GM18519 (cell line): ENCODE results near the gene NFYA.

Experiments used
- ATAC-seq: cut with Tn5 transposase; IDR thresholded peaks from one replicate; pipeline ENCODE4 v1.9.1; 2021; ENCODE audit warnings: mild to moderate bottlenecking, moderate library complexity; ENCODE audit not compliant: unreplicated experiment, low FRiP score

The NFYA gene

DNA sequence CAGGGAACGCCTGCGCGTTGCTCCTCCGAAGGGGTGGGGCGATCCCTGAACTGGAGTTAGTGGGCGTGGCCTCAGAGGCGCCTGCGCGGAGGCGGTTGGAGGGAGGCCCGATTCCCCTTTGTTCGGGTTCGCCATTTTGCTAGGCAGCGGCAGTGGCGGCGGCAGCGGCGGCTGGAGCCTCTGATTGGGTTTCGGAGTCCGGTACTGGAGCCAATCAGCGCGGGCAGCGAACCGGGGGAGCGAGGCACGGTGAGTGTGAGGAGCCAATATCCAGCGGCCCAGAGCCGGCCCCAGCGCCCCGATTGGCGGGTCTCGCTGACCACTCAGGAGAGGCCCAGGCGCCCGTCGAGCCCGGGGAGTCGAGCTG is at the start of gene NFYA:
TSS of gene NFYA (plus strand) at position 139 of the 367 bp plus-strand sequence. CDS start 6,116 bp downstream, outside the sequence.
- ATAC-seq, result peak; percentile 40

DNA sequence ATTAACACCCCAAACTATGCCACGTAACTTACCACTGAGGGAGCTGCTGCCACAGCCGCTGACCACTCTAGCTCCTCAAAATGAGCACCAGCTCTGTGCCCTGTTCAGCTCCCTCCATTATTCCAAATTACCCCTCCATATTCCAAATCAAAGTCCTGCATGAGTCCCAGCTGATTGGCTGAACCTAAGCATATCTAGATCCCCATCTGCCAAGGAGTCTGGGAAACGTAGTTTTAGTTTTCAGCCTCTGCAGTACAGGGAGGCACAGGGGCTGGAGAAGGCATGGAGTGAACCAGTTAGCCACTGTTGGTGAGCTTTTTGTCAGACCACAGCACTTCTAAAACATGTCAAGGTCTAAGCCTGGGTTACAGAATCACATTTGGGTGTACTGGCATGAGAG is 49.7 kb upstream of the NFYA start:
- no peak for ATAC-seq

DNA sequence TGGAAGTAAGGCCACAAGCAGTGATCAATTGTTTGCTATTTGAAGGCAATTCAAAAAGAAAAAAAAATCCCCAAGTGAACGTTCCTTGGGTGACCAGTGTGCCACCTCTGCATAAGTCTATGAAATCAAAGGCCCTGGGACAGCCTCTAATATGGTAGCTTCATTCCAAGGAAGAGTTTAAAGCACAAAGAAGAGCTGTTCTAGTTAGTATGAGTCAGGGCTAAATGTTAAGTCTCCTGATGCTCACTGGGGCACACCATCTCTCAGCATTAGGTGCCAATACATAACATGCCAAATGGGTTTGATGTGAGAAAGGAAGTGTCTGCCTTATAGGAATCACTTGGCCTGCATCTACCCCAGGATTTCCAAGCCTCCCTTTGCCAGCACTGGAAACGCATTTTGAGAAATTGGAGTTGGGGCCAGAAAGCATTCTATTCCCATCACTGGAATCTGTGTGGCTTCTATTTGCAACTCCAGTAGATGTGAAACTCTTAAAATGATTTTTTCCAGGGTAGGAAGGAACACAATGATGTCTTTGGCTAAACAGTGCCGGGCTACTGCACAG is 46.7 kb upstream of the NFYA start:
- ATAC-seq, result no peak

DNA sequence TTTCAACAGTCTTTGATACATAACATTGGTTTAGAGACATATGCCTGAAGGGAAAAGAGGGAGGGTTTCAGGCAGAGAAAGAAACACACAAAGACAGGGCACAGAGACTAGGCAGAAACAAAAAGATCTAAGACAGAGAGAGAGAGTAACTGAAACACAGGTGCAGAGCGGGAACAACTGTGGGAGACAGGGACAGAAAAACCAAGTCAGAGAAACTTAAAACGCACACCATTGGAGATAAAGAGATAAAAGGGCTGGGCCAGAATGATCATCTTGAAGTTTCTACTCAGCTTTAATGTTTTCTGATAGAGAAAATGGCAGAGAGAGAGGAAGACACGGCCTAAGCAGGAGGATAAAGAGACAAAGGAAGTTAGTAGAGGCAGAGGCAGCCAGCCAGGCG is 45.5 kb upstream of the NFYA start:
- ATAC-seq, result no peak

DNA sequence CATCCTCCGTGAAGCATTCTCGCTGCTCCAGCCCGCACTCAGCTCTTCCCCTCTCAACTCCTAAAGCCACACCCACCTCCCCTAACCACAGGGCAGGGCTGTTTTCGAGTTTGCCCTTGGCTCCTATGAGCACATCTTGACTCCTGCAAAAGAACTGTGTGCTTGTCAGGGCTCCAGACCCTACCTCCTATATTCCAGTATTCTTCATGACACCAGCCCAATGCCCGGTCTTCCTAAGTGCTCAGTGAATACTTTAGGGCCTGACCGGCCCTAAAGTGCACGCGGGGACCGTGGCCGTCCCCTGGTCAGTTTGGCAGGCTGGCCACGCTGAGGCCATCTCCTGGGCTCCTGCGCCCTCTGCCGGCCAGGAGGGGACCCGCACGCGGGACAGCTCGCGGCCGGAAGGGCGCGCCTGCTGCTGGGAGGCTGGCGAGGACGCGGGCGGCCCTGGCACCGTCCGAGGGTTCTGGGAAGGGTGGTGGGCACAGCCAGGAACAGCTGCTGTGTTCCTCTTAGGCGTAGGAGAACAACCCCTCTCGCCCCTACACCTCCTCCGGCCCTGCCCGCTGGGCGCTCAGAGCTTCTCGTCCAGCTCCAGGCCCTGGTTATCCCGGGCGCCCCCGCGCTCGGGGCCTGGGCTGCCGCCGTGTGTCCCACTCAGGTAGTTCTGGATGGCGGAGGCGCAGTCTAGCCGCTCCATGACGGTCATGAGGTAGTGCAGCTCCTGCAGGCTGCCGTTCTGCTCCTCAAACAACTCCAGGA is 44.8 kb upstream of the NFYA start:
- peak; percentile 79 for ATAC-seq

DNA sequence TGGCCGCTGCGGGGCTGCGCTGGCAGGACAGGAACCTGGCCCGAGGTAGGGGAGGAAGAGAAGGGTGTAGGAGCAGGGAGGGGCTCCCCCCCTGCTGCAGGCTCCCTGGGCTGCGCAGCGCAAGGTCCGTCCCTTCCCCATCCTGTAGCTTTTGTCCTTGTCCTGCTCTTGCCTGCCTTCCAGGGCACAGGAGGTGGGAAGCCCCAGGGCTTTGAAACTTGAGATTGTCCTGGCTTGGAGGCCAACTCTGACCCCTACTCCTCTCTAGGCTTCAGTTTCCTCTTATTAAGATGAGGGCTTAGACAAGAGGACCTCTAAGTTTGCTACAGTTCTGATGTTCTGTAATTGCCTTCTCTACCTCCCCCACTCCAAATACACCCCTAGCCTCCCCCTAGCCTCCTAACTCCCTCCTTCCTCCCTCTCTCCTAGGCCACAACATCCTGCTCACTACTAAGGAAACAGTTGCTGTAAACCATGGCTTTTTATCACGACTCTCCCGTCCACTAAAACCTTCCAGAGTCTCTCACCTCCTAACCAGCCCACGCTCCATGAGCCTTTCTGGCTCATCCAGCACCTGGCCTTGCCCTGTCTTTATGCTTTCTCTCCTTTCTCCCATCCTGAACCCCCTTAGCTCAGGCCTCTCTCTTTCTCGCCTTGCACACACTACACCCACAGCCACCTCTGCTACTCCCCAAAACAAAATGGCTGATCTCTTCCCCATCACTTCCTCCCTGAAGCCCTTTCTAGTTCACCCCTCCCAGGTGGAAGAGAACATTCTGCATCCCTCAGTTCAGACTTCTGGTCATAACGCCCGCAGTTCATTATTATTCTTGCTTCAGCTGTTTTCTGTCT is 44.0 kb upstream of the NFYA start:
- ATAC-seq, result peak; percentile 17

DNA sequence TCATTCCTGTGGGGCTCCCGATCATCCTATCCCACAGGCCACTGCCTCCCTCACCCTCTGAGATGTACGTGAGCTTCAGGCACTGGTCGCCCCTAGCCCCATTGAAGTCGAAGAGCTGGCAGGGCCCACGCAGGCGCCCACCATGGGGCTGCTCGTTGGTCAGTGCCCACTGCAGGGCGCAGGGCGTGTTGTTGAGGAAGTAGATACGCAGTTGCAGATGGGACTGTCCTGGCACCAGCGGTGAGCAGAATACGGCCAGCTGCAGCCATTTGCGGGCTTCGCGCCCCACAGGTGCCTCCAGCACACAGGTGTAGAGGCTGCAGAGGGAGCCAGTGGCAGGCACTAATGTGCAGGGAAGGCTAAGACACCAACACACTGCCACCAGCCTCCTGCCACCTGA is 39.9 kb upstream of the NFYA start:
- ATAC-seq, result no peak

DNA sequence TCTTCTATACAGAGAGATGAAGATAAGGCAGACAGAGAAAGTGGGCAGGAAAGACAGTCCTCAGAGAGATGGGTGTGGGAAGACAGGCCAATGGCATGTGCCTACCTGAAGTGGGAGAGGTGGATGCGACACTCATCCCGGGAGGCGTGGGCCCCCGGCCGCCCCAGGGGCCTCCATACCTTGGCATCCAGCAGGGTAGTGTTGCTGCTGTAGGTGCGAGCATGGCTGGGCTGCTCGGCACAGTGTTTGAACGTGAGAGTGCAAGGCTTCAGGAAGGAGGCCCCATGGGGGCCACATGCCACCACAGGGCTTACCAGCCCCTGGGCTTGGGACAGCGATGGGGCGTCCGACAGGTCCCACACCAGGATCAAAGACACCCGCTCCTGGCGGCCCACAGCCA is 39.0 kb upstream of the NFYA start:
- no peak for ATAC-seq

DNA sequence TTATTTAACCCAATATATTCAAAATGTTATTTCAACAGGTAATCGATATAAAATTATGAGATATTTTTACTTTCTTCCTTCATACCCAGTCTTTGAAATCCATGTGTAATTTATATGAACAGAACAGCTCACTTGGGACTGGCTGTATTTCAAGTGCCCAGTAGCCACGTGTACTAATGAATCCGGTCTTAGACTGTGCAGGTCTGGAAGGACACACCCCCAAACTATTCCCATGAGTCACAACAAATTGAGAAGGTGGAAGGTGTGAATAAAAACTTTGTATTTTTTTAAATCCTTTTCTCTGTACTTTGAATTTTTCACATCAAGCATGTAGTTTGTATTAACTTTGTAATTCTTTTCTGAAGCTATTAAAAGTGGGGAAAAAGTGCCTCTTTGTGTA is 36.6 kb upstream of the NFYA start:
- no peak for ATAC-seq

DNA sequence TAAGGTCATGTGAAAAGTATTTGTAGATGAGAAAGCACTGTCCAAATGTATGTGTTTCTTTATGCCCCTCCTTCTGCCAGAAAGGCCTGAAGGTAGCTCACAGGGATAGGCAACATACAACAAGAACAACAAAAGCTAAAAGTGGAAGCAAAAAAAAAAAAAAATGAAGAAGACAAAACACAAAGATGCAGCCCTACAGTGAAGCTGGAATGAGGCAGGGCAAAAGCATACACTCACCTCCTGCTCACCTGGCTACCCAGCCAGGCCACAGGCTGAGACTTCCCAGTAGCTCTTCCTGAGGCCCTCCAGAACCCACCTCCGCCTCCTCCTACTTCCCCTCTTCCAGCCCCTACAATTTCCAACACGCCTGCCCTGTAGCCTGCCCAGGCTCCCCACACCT is 36.2 kb upstream of the NFYA start:
- no peak for ATAC-seq

DNA sequence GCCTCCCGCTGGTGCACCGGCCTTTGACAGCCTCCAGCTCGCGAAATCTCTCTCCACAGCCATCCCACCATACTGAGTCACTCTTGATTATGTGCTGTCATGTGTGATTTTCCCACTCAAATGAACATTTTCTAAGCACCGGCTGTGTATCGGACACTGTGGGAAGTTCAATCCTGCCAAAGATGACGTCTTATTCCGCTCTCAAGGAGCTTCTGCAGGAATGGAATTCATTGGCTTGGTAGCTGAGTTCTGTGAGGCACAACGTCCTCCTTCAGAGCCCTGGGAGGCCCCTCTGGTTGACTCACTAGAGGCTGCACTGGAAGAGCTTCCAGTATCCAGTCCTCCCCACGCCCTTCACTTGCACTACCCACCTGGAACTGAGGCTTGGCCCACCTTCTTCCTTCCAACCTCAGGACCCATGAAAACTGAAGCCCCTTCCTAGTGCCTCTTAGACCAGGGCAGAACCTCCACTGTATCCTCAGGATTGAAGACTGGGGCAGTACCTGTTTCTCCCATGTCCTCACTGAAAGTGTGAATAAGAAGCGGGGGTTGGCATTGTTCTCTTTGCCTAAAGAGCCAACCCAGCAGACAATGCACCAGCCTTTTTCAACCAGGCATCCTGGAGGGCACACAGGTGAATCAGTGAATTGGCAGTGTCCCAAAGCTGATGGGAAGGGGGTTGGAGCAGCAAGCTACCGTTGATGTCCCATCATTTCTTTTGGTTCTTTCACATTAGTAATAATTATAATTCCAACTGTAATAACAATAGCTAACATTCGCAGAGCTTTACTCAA is 35.5 kb upstream of the NFYA start:
- ATAC-seq, result no peak

DNA sequence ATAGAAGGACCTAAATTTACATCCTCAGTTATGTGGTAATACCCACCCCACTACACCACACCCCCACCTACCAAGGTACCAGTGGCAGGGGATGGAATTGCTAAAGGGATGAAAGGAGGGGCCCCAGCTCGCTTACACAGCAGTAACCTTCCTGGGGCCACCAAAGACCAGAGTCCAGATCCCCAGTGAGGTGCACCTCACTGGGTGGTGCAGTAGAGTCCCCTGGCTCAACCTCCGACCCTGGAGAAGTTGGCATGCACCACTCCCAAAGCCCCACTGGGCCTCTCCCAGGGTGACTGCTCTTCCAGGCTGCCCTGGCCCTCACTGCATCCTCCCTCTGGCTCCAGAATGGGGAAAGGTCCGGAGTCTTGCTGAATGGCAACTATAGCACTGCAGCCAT is 34.6 kb upstream of the NFYA start:
- ATAC-seq, result no peak

DNA sequence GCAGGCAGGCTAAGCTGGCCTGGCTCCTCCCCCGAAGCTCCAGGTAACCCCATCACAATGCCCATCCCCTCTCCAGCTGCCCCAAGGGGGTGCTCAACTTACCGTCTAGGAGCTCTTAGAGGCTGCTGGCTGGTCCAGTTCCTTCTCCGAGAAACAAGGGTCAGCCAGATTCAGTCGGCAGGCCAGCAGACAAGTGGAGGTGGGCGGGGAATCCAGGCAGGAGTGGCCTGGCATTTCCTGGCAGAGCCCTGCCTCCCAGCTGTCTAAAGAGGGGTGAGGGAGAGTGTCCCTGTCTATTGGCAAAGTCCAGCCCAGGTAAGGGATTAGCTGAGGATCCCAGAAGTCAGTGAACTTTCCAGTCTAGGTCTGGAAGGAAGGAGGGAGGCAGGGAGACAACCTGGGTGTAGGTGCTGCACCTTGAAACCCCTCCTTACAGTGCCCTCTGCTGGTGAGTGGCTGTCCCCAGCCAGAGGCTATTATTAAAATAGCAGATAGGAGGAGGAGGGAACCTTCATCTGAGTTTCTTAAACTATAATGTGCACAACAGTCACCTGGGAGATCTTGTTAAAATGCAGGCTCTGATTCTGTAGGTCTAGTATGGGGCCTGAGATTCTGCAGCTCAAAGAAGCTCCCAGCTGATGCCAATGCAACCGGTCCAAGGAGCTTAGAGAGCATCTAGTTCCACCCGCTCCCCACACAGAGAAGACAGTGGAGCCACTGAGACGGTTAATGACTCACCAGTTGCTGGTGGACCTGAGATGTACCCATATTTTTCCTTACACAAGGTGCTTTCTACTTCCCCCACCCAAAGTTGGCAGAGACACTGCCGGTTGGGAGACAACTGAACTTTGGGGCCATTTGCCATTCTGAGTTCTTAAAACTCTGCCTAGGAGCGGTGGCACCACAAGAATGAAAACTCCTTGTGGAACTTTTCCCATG is 33.4 kb upstream of the NFYA start, which contains the start of gene UNC5CL:
TSS of gene UNC5CL (minus strand) at position 162 of the 939 bp plus-strand sequence. CDS start 4,147 bp downstream, outside the sequence.
- no peak for ATAC-seq

DNA sequence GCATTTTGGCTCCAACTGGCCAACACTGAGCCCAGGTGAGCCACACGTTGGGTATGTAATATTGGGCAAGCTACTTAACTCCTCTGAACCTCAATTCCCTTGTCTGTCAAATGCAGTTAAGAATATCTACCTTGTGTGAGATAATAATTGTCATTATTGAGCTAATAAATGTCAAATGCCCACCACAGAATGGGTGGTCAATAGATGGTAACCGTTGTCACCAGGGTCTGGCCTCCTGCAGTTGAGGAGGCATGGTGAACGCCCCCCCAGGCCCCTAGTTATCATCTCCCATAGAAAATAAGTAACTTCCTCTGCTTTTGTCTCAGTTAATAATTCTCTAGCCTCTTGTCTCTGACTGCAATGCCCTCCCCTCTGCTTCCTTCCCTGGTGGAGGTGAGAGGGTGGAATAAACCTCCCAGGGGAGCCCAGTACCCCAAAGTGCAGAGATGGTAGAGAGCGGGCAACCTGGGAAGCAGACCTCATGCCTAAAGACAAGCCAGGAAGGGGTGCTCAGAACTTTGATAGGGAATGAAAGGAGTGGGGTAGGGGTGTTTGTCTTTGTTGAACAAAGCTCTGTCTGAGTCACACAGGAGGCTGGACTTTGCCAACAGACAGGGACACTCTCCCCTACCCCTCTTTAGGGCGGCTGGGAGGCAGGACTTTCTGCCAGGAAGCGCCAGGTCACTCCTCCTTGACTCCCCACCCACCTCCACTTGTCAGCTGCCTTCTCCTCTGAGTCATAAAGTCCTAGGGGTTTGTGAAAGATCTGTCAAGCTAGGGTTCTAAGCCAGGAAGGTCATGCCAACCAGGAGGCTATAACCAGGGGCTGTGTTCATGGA is 32.5 kb upstream of the NFYA start:
- ATAC-seq, result no peak

DNA sequence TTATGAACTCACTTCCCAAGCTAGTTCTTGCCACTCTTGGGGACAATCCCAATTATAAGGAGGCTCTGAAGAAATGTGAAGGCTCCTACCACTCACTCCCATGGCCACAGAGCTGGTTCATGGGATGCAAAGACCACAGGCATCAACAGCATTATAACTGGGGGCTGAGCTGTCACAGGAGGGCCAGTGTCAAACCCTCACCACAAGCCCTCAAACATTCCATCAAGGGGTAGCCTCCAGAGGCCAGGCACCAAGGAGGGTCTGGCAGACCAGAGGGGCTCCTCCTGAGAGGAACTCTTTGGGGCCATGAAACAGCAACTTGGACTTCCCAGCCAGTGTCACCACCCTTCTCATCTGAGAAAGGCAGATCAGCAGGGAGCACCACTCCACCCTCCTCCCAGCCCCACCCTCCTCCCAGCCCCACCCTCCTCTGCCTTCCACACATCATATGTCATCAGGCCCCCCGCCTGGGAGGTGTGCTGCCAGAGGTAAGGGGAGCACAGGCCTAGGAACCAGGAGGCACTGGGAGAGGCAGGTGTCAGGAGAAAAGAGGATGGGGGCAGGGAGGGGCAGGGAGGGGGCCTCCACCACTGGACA is 31.7 kb upstream of the NFYA start:
- ATAC-seq, result no peak

DNA sequence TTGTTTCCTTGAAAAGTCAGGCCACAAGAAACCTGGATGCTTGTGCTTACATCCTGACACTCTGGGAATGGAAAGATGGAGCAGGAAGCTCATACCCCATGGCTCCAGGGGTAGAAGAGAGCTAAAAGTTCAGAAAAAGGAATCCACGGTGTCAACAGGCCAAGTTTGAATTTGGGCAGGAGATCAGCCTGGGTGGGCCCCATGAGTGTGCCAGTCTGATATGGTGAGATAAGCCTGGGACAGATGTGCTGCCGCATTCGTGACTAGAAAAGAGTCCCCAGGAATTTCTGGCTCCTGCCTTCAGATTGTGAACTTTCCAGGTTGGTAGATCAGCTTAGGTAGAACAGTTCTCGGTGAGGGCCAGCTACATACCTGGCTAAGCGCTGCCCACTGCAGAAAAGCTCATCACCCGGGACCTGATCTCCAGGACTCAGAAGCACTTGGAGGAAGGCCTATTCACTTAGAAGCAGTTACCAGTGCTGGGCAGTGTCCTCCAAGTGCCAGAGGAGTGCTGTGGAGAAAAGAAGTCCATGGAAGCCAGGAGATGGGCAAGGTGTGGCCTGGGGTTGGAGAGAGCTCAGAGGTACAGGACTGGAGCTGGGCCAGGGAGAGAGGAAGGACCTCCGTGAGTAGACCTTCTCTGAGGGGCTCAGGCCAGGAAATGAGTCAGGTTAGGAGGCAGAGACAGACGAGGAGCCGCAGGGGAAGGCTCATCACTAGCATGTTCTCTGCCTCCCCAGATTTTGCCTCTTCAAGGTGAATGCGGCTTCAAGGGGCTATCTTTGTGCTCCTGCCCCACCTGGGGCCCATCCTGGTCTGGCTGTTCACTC is 30.3 kb upstream of the NFYA start, which contains the start of gene TSPO2:
TSS of gene TSPO2 (plus strand) at position 242 of the 830 bp plus-strand sequence. CDS start at position 761, 519 bp downstream.
- no peak for ATAC-seq

DNA sequence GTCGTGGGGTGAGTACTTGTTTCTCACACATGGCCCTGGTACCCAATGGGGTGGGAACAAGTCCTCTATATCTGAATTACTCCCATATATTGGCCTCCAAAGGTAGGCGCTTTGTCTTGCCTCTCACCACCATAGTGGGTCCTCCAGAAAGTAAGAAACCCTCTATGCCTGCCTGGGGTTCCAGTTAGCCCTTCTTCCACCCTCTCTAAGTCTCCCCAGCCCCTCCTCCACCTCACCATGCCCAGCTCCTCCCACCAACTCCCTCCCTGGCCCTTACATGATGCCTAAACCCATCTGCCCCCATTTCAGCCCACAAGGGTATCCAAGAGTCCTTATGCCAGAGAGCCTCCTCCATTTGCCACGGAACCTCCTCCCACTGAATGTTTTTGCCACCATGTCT is 29.6 kb upstream of the NFYA start:
- ATAC-seq, result no peak
